ENCODE measurements around the gene SBK1.

The SBK1 gene

GRCh38 chr16:28283173-28283572 is 9.2 kb upstream of the SBK1 start:
- no peak for DNase-seq

GRCh38 chr16:28283798-28284577 is 8.3 kb upstream of the SBK1 start:
- DNase-seq: no peak

GRCh38 chr16:28285649-28286048 is 6.7 kb upstream of the SBK1 start:
- no peak for DNase-seq

GRCh38 chr16:28288114-28288513 is 4.2 kb upstream of the SBK1 start:
- no peak for DNase-seq

GRCh38 chr16:28289048-28289447 is 3.3 kb upstream of the SBK1 start:
- no peak for DNase-seq

- no peak for DNase-seq
Observed at GRCh38 chr16:28289939-28290858, 2.1 kb upstream of the SBK1 start.

GRCh38 chr16:28290859-28291254 is 1.5 kb upstream of the SBK1 start:
- DNase-seq: no peak

- peak; percentile 50 for DNase-seq
Observed at GRCh38 chr16:28292731-28293600, 641 bp downstream of the SBK1 start.

GRCh38 chr16:28293601-28293960 is 1.3 kb downstream of the SBK1 start:
- no peak for DNase-seq

- DNase-seq: no peak
Observed at GRCh38 chr16:28294201-28294600, 1.9 kb downstream of the SBK1 start.

- no peak for DNase-seq
Observed at GRCh38 chr16:28295276-28295675, 3.0 kb downstream of the SBK1 start.

- no peak for DNase-seq
Observed at GRCh38 chr16:28297308-28297707, 5.0 kb downstream of the SBK1 start.

GRCh38 chr16:28297784-28298510 is 5.6 kb downstream of the SBK1 start:
- no peak for DNase-seq

- DNase-seq: no peak
Observed at GRCh38 chr16:28298511-28298878, 6.2 kb downstream of the SBK1 start.

- no peak for DNase-seq
Observed at GRCh38 chr16:28300327-28300726, 8.0 kb downstream of the SBK1 start.

- DNase-seq: no peak
Observed at GRCh38 chr16:28301154-28301553, 8.8 kb downstream of the SBK1 start.

GRCh38 chr16:28301620-28302019 is 9.3 kb downstream of the SBK1 start:
- no peak for DNase-seq

GRCh38 chr16:28303132-28303531 is 10.8 kb downstream of the SBK1 start:
- no peak for DNase-seq

GRCh38 chr16:28304214-28304613 is 11.9 kb downstream of the SBK1 start:
- DNase-seq: no peak

- no peak for DNase-seq
Observed at GRCh38 chr16:28307936-28308335, 15.6 kb downstream of the SBK1 start.

GRCh38 chr16:28308794-28309584 is 16.7 kb downstream of the SBK1 start:
- no peak for DNase-seq
